SK-N-MC (cell line): ENCODE measurements around the gene USF1.
"Not testable (repeated sequence)": the region's sequence is repeated elsewhere in the genome, so short reads cannot be mapped to it uniquely, and the experiment has no call there.

ENCODE experiments used
- DNase-seq: peaks from one replicate; pipeline ENCODE4 v3.0.0-alpha.2; 2011; ENCODE audit warnings: low read depth, low spot score
- H3K27ac ChIP-seq: fragments of 200-600 bp; sonication (generic); 2 replicates; pipeline ENCODE4 v1.5.1; 2016; ENCODE audit warnings: mixed run types
- H3K36me3 ChIP-seq: fragments of 200-600 bp; sonication (generic); 2 replicates; pipeline ENCODE4 v1.6.1; 2017; ENCODE audit warnings: antibody characterized with exemption, low read length, mixed read lengths; ENCODE audit not compliant: insufficient read depth
- H3K4me3 ChIP-seq: fragments of 200-600 bp; sonication (generic); 2 replicates; pipeline ENCODE4 v1.5.1; 2016
- H3K9ac ChIP-seq: fragments of 200-600 bp; sonication (generic); 2 replicates; pipeline ENCODE4 v1.8.0; 2017; ENCODE audit warnings: mixed run types, mixed read lengths; ENCODE audit not compliant: insufficient read length
- H3K9me3 ChIP-seq: fragments of 200-600 bp; sonication (generic); 2 replicates; pipeline ENCODE4 v1.6.1; 2017; ENCODE audit warnings: low read depth, mild to moderate bottlenecking, antibody characterized with exemption, low read length, moderate library complexity, mixed read lengths
- EZH2 ChIP-seq: fragments of 200-600 bp; sonication (generic); IDR thresholded peaks from one replicate; pipeline ENCODE4 v1.6.1; 2017; ENCODE audit warnings: antibody characterized with exemption
- FOXP2 ChIP-seq: optimal IDR thresholded peaks from 2 replicates; pipeline ENCODE3; 2011; ENCODE audit warnings: mild to moderate bottlenecking, moderate library complexity; ENCODE audit not compliant: insufficient read depth; ENCODE audit errors: extremely low read length, control extremely low read depth
- POLR2AphosphoS5 ChIP-seq: IDR thresholded peaks from 2 replicates; pipeline ENCODE4 v1.6.1; 2012; ENCODE audit warnings: mild to moderate bottlenecking, low read depth, low read length, borderline replicate concordance

The USF1 gene

GRCh38 chr1:161018631-161018930 is 27.2 kb downstream of the USF1 start:
- TF ChIP-seq POLR2AphosphoS5 (no peak), EZH2 (no peak), FOXP2 (no peak)
- DNase-seq, result no peak
- no peak overlapping the region for H3K27ac ChIP-seq
- H3K9me3 ChIP-seq, result no peaks in the 10 kb centered on the region
- H3K36me3 ChIP-seq, result no peaks in the 10 kb centered on the region
- H3K4me3 ChIP-seq, result no peak overlapping the region
- no peak overlapping the region for H3K9ac ChIP-seq

- no peak overlapping the region for H3K4me3 ChIP-seq
- no peaks in the 10 kb centered on the region for H3K9me3 ChIP-seq
- no peak overlapping the region for H3K9ac ChIP-seq
- DNase-seq, result no peak
- no peaks in the 10 kb centered on the region for H3K36me3 ChIP-seq
- TF ChIP-seq POLR2AphosphoS5 (no peak), FOXP2 (no peak), EZH2 (no peak)
- no peak overlapping the region for H3K27ac ChIP-seq
These were observed 27.8 kb downstream of the USF1 start for GRCh38 chr1:161017756-161018630.

GRCh38 chr1:161017181-161017580 is 28.6 kb downstream of the USF1 start:
- not testable (repeated sequence) for H3K9ac ChIP-seq, H3K36me3 ChIP-seq, H3K9me3 ChIP-seq, H3K4me3 ChIP-seq, DNase-seq, H3K27ac ChIP-seq

GRCh38 chr1:161016683-161017082 is 29.1 kb downstream of the USF1 start:
- not testable (repeated sequence) for H3K27ac ChIP-seq, H3K36me3 ChIP-seq, DNase-seq, H3K4me3 ChIP-seq, H3K9ac ChIP-seq, H3K9me3 ChIP-seq

GRCh38 chr1:161013488-161014230 is 32.1 kb downstream of the USF1 start:
- Histone ChIP-seq H3K27ac (peak overlapping the region; percentile 81), H3K36me3 (no peaks in the 10 kb centered on the region), H3K9me3 (no peaks in the 10 kb centered on the region), H3K4me3 (no peak overlapping the region), H3K9ac (no peak overlapping the region)
- no peak for DNase-seq
- TF ChIP-seq FOXP2 (no peak), POLR2AphosphoS5 (no peak; the same call in 1 of the 2 replicates), EZH2 (no peak)

GRCh38 chr1:161013131-161013487 is 32.7 kb downstream of the USF1 start:
- Histone ChIP-seq H3K9ac (peak overlapping the region; percentile 12), H3K9me3 (no peaks in the 10 kb centered on the region), H3K27ac (peak overlapping the region; percentile 81), H3K4me3 (peak overlapping the region; percentile 14; the same call in 1 of the 2 replicates), H3K36me3 (no peaks in the 10 kb centered on the region)
- no peak for DNase-seq
- TF ChIP-seq EZH2, result no peak
- TF ChIP-seq FOXP2, result no peak
- TF ChIP-seq POLR2AphosphoS5, result no peak

GRCh38 chr1:161012420-161012819 is 33.4 kb downstream of the USF1 start:
- DNase-seq, result no peak
- H3K27ac ChIP-seq, result peak overlapping the region; percentile 81; the same call in 1 of the 2 replicates
- H3K4me3 ChIP-seq, result no peak overlapping the region
- no peaks in the 10 kb centered on the region for H3K9me3 ChIP-seq
- H3K9ac ChIP-seq, result no peak overlapping the region
- TF ChIP-seq FOXP2 (no peak), EZH2 (no peak), POLR2AphosphoS5 (no peak)
- H3K36me3 ChIP-seq, result no peaks in the 10 kb centered on the region

- no peak overlapping the region for H3K9ac ChIP-seq
- DNase-seq, result no peak
- H3K36me3 ChIP-seq, result no peaks in the 10 kb centered on the region
- no peak for TF ChIP-seq FOXP2
- no peak for TF ChIP-seq EZH2
- TF ChIP-seq POLR2AphosphoS5, result no peak
- H3K27ac ChIP-seq, result no peak overlapping the region
- no peaks in the 10 kb centered on the region for H3K9me3 ChIP-seq
- H3K4me3 ChIP-seq, result no peak overlapping the region
These were observed 36.1 kb downstream of the USF1 start for GRCh38 chr1:161009602-161010211.
